Activated T-cell treated with anti-CD3 and anti-CD28 coated beads, Interleukin-2, amount 50 U/mL, for 24 hours (primary cell): ENCODE data around the gene APPL1.
"Not testable (repeated sequence)": the region's sequence is repeated elsewhere in the genome, so short reads cannot be mapped to it uniquely, and the experiment has no call there.

Source experiments
- DNase-seq: peaks from one replicate; pipeline ENCODE4 v3.0.0-alpha.2; 2020
- H3K27ac Mint-ChIP-seq: 2 replicates; pipeline ENCODE4 v1.8.0; 2020; ENCODE audit warnings: mild to moderate bottlenecking, mixed read lengths
- H3K27me3 Mint-ChIP-seq: 2 replicates; pipeline ENCODE4 v1.8.0; 2020; ENCODE audit warnings: mixed read lengths
- H3K36me3 Mint-ChIP-seq: 2 replicates; pipeline ENCODE4 v1.8.0; 2020; ENCODE audit warnings: low read depth, mixed read lengths
- H3K4me1 Mint-ChIP-seq: 2 replicates; pipeline ENCODE4 v1.8.0; 2020; ENCODE audit warnings: low read depth, mixed read lengths
- H3K4me3 Mint-ChIP-seq: 2 replicates; pipeline ENCODE4 v1.8.0; 2020; ENCODE audit warnings: mild to moderate bottlenecking, moderate library complexity, mixed read lengths
- H3K9me3 Mint-ChIP-seq: 2 replicates; pipeline ENCODE4 v1.8.0; 2020; ENCODE audit warnings: mixed read lengths

Gene APPL1

DNA sequence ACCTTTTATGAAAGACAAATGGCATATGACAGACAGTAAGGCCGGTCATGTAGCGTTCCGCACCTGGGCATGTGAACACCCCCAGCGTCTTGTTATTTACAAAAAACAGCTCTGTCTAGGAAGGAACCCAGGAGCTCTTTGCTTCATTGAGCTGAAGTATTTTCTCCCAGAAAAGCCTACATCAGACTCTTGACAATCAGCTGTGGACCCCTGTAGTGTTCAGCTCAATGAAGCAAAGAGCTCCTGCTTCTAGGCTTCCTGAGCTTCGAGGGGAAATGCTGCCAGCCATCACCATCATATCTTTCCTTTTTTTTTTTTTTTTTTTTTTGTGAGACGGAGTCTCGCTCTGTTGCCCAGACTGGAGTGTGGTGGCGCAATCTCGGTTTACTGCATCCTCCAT lies 60.9 kb downstream of the APPL1 start:
- H3K4me1 Mint-ChIP-seq = no peaks in the 10 kb centered on the region
- H3K36me3 Mint-ChIP-seq = no peaks in the 10 kb centered on the region
- no peaks in the 10 kb centered on the region for H3K9me3 Mint-ChIP-seq
- no peak overlapping the region for H3K27ac Mint-ChIP-seq
- DNase-seq = no peak
- peaks cover 18% of the 10 kb centered on the region for H3K27me3 Mint-ChIP-seq
- no peak overlapping the region for H3K4me3 Mint-ChIP-seq

DNA sequence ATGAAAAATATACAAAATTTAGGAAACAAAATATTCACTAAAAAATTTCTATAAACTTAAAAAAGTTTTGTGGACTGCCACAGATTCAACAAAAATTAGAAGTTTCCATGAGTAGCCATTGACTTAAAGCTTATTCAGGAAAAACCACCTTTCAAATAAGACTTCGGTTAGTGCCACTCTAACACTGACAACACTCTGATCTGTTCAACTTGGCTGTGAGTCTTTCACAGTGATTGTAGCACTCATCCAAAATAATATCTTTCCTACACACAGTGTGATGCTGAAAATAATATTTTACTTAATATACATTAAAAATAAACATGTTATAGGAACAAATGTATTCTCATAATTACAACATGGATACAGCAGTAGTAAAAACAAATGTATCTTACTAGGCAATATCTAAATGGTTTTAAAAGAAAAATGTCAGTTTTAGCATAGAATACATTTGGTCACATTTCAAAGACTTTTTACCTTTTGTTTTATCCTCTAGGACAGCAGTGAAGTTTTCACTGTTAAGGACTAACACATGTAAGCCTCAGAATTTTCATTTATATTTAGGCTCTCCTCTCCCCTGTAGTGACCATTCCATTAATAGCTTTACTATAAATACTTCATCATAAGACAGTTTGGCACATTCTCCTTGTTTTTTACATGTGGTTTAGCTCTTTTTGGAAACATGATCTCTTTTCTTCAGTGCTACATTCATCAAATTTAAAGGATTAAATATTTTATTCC lies 64.8 kb downstream of the APPL1 start, which contains the start of gene ASB14:
TSS of gene ASB14 (minus strand) at position 527 of the 738 bp plus-strand sequence. CDS start 652 bp downstream, outside the sequence.
- peaks cover 24% of the 10 kb centered on the region for H3K27me3 Mint-ChIP-seq
- no peak for DNase-seq
- H3K9me3 Mint-ChIP-seq = no peaks in the 10 kb centered on the region
- H3K36me3 Mint-ChIP-seq = no peaks in the 10 kb centered on the region
- H3K4me1 Mint-ChIP-seq = no peaks in the 10 kb centered on the region
- H3K4me3 Mint-ChIP-seq = no peak within 1 kb of the TSS
- H3K27ac Mint-ChIP-seq = no peak within 1 kb of the TSS

DNA sequence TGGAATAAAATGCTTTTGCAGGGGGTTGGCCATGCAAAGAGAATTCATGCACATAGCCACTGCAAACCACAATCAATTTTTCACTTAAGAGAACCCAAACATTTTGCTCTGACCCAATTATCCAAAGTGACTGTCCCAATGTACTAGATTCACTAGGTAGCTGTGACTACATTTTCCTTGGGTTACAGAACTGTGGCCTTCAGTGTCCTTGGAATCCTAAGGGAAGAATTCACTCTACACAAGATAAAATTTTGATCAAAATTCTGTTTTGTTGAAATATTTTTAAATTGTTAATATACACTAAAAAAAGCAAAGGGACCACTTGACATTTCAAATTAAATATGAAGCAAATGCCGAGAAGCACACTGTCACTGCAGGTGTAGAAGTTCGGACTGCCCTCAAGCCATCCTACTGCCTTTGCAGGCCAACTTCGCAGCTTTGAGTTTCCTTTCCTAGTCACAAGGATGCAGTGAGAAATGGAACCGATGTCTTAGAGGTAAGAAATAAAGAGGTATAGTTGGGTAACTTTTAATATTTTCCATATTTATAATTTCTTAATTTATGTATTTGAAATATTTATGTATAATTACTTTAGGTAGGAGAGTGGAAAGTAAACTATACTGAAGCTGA lies 65.5 kb downstream of the APPL1 start:
- H3K27me3 Mint-ChIP-seq = peaks cover 24% of the 10 kb centered on the region
- DNase-seq = no peak

DNA sequence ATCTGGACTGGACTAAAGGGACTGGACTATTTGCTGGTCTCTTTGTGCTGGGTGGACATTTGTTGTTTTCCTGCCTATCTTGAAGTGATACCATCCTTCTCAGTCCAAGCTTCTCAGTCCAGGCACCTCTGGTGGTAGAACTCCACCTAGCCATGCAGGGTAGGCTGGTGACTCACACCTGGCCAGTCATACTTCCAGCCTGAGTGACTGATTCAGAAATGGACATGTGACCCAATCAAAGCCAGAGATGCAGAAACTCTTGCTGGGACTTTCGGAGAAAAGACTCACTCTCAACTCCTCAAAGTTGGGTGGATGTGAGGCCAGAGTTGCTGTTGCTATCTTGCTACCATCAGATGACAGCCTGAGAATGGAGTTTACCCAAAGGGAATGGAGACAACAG lies 70.5 kb downstream of the APPL1 start:
- no peaks in the 10 kb centered on the region for H3K4me1 Mint-ChIP-seq
- no peak for DNase-seq

More for the DNA sequence above, 65.5 kb downstream of the APPL1 start:
- H3K36me3 Mint-ChIP-seq = no peaks in the 10 kb centered on the region
- no peak overlapping the region for H3K27ac Mint-ChIP-seq
- no peaks in the 10 kb centered on the region for H3K9me3 Mint-ChIP-seq
- no peak overlapping the region for H3K4me3 Mint-ChIP-seq
- H3K4me1 Mint-ChIP-seq = no peaks in the 10 kb centered on the region

DNA sequence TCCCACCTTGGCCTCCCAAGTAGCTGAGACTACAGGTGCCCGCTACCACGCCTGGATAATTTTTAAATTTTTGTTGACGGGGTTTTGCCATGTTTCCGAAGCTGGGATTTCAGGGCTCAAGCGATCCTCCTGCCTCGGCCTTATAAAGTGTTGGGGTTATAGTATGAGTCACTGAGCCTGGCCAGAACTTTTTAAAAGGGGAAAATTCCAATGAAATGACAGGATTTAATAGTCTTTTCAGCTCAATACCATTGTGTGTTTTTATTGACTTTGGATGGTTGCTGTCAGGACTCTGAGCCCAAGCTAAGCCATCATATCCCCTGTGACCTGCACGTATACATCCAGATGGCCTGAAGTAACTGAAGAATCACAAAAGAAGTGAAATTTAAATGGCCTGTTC lies 76.0 kb downstream of the APPL1 start:
- DNase-seq, H3K4me3 Mint-ChIP-seq, H3K9me3 Mint-ChIP-seq, H3K27ac Mint-ChIP-seq, H3K4me1 Mint-ChIP-seq, H3K36me3 Mint-ChIP-seq: not testable (repeated sequence)
- peaks cover 28% of the 10 kb centered on the region for H3K27me3 Mint-ChIP-seq

More for the DNA sequence above, 70.5 kb downstream of the APPL1 start:
- H3K4me3 Mint-ChIP-seq = no peak overlapping the region
- peaks cover 19% of the 10 kb centered on the region for H3K27me3 Mint-ChIP-seq
- H3K9me3 Mint-ChIP-seq = no peaks in the 10 kb centered on the region
- no peak overlapping the region for H3K27ac Mint-ChIP-seq
- H3K36me3 Mint-ChIP-seq = no peaks in the 10 kb centered on the region

DNA sequence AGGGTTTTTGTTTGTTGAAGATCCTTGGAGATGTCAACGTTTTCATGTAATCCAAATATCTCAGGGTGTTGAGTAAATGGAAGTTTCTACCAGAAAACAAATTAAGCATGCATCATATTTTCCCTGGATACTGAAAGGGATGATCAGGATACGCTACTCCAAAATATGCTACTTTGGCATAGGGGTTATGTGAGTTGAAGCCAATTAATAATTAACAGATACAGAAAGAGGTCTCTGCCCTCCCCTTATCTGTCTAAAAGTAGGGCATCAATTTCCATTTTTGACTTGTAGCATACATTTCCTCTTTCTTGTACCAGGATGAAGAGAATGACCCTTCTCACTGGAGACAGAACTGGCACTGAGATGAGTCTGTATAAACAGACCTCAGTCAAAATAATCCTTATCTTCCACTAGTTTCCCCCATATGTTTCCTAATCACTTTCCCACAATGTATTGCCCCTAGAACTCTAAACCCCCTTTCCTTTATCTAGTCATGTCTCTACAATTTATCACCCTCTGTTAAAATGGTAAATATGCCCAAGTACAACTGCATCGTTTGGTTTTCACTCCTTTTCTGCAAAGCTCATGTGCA lies 82.3 kb downstream of the APPL1 start:
- Mint-ChIP-seq H3K27ac (no peak overlapping the region), H3K36me3 (no peaks in the 10 kb centered on the region), H3K4me3 (no peak overlapping the region), H3K4me1 (no peaks in the 10 kb centered on the region), H3K27me3 (peaks cover 9% of the 10 kb centered on the region), H3K9me3 (no peaks in the 10 kb centered on the region)
- DNase-seq = no peak

DNA sequence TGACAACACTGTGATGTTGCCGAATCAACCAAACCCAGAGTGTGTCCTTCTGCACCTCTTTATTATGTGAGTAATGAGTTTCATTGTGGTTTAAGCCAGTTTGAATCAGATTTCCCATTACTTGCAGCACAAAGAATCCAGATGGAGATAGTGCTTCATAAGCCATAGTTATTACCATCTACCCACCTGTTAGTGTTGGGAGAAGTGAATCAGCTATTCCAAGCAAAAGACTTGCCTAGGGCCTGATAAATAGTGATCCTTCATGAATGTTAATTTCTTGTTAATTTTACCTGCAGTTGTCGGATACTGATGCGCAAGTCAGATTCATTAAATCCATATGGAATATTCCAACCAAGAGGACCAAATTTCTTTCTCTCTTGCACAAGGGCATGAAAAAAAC lies 86.7 kb downstream of the APPL1 start:
- H3K9me3 Mint-ChIP-seq = no peaks in the 10 kb centered on the region
- H3K4me3 Mint-ChIP-seq = no peak overlapping the region
- no peak overlapping the region for H3K27ac Mint-ChIP-seq
- no peaks in the 10 kb centered on the region for H3K36me3 Mint-ChIP-seq
- H3K4me1 Mint-ChIP-seq = no peaks in the 10 kb centered on the region
- no peak for DNase-seq
- peaks cover 24% of the 10 kb centered on the region for H3K27me3 Mint-ChIP-seq
